HG02943 (cell line): ENCODE data around the gene TENT4B.
"Not testable (repeated sequence)": the region's sequence is repeated elsewhere in the genome, so short reads cannot be mapped to it uniquely, and the experiment has no call there.

Experiments
- ATAC-seq: cut with Tn5 transposase; IDR thresholded peaks from one replicate; pipeline ENCODE4 v1.9.1; 2021; ENCODE audit warnings: mild to moderate bottlenecking, low read depth, moderate library complexity; ENCODE audit not compliant: unreplicated experiment

Gene TENT4B

DNA sequence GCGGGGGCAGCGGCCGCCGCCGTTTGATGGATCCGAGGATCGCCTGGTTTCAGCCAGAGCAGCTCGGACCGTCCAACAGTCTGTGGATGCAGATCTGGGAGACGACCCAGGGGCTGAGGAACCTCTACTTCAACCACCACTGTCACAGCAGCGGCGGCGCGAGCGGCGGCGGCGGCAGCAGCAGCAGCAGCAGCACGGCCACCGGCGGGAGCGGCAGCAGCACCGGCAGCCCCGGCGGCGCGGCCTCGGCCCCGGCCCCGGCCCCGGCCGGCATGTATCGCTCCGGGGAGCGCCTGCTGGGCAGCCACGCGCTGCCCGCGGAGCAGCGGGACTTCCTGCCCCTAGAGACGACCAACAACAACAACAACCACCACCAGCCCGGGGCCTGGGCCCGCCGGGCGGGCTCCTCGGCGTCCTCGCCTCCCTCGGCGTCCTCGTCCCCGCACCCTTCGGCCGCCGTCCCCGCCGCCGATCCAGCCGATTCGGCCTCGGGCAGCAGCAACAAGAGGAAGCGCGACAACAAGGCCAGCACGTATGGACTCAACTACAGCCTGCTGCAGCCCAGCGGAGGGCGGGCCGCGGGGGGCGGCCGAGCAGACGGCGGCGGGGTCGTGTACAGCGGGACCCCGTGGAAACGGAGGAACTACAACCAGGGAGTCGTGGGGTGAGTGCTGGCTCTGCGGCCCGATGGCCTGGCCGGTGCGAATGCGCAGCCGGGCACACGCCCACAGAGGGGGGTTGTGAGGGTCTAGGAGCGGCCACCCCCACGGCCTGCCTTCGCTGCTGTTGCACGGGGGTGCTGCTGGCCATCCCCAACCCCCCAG lies 702 bp downstream of the TENT4B start:
- ATAC-seq, result peak; percentile 16

DNA sequence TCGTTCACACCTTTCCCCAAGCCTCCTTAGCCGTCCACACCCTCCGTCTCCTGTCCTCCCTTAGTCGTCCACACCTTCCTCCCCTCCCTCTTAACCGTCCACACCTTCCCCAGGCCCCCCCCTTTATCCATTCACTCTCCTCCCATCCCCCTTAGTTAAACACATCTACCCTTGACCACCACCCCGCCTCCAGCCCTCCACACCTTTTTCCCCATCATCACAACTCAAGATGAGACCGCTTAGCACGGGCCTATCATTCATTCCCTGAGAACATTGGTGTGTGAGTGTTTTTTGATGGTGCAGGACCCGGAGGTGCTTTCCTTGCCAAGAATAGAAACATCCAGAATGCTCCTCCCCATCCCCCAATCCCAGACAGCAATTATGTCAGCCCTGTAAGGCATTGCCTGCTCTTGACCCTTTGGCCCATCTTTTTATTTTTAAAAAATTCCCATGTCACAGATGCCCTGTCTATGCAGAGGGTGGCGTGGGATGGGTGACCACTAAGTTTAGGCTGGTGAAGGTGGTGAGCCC lies 1.4 kb downstream of the TENT4B start:
- no peak for ATAC-seq

DNA sequence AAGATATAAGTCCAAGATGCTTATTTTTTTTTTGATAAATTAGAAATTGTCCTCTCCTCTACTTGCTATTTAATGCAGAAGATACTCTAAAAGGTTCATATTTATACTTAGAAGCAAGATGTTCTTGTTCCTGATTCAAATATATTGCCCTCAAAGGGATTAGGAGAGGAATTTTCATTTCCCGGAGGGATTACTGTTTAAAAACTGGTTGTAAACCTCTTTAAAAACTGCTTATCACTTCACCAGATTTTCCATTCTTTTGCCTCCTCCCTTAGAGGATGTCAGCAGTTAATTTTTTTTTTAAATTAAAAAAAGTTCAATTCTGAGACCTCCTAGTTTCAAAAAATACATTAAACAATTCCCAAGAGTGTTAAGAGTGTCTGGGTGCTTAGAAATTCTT lies 2.8 kb downstream of the TENT4B start:
- no peak for ATAC-seq

DNA sequence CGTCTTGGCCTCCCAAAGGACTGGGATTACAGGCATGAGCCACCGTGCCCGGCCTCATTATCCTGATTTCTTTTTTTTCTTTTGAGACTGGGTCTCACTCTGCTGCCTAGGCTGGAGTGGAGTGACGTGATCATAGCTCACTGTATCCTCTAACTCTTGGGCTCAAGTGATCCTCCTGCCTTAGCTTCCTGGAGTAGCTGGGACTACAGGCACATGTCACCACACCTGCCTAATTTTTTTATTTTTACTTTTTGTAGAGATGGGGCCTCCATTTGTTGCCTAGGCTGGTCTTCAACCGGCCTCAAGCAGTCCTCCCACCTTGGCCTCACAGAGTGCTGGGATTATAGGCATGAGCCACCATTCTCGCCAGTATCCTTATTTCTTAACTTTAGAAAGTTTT lies 3.5 kb downstream of the TENT4B start:
- no peak for ATAC-seq

DNA sequence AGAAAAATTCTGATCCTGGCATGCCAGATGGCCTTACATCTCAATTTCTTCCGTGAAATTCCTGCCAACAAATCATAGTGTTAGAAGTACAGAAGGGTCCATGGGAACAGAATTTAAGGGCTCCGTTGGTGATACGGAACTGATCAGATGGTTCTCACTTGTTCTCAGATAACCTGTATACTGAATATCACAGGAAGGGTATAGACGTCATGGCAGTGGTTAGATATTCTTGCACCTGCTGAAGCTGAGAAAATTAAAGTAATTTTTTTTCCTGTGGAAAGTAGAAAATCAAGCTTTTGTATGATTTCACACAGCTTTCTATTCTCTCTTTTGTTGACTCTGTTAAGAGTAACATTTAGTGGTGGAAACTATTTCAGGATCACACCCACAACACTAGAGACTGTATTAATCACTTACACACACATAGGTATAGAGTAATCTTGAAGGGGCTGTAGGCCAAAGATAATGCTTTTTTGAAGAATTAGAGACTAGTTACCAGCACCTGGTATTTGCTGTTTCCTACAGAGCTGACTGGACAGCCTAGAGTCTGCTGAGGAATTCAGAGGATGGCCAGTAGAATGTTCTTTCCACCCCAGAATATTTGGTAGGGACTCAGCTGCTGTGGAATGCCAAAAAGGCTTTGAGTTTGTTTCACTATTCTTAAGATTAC lies 7.5 kb downstream of the TENT4B start:
- ATAC-seq, result no peak

- no peak for ATAC-seq
These were observed 8.8 kb downstream of the TENT4B start for GRCh38 chr16:50161950-50162349.

GRCh38 chr16:50165473-50165872 lies 12.4 kb downstream of the TENT4B start:
- no peak for ATAC-seq

DNA sequence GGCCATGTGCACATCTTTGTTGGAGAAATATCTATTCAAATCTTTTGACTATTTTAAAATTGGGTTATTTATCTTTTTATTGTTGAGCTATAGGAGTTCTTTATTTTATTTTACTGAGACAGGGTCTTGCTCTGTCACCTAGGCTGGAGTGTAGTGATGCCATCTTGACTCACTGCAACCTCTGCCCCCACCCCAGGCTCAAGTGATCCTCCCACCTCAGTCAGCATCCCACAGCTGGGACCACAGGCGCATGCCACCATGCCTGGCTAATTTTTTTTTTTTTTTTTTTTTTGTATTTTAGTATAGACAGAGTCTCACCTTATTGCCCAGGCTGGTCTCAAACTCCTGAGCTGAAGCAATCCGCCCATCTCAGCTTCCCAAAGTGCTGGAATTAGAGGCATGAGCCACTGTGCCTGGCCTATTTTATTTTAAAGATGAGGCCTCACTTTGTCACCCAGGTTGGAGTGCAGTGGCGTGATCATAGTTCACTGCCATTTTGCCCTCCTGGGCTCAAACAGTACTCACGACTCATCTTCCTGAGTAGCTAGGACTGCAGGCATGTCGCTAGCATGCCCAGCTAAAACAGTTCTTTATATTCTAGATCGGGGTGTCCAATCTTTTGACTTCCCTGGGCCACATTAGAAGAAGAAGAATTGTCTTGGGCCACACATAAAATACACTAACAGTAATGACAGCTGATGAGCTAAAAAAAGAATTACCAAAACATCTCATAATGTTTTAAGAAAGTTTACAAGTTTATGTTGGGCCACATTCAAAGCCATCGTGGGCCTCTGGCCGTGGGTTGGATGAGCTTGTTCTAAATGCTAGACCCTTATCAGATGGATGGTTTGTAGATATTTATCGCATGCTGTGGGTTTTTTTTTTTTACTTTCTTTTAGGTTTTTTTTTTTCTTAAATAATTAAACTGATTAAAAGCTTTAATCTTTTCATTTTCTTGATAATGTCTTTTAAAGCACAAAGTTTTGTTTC lies 13.7 kb downstream of the TENT4B start:
- ATAC-seq, result no peak

DNA sequence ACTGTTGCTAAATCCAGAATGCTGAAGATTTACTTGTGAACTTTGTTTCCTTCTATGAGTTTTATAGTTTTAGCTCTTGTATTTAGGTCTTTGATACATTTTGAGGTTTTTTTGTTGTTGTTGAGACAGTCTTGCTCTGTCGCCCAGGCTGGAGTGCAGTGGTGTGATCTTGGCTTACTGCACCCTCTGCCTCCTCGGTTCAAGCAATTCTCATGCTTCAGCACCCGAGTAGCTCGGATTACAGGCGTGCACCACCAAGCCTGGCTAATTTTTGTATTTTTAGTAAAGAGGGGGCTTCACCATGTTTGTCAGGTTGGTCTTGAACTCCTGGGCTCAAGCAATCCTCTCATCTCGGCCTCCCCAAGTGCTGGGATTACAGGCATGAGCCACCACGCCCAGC lies 14.4 kb downstream of the TENT4B start:
- no peak for ATAC-seq

- ATAC-seq, result no peak
These were observed 16.5 kb downstream of the TENT4B start for GRCh38 chr16:50169555-50170096.

DNA sequence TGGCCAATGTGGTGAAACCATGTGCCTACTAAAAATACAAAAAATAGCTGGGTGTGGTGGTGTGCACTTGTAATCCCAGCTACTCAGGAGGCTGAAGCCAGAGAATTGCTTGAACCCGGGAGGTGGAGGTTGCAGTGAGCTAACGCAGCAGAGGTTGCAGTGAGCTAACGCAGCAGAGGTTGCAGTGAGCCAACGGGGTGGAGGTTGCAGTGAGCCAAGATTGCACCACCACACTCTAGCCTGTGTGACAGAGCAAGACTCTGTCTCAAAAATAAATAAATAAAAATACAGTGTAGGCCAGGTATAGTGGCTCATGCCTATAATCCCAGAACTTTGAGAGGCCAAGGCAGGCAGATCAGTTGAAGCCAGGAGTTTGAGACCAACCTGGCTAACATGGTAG lies 18.7 kb downstream of the TENT4B start:
- ATAC-seq, result not testable (repeated sequence)

DNA sequence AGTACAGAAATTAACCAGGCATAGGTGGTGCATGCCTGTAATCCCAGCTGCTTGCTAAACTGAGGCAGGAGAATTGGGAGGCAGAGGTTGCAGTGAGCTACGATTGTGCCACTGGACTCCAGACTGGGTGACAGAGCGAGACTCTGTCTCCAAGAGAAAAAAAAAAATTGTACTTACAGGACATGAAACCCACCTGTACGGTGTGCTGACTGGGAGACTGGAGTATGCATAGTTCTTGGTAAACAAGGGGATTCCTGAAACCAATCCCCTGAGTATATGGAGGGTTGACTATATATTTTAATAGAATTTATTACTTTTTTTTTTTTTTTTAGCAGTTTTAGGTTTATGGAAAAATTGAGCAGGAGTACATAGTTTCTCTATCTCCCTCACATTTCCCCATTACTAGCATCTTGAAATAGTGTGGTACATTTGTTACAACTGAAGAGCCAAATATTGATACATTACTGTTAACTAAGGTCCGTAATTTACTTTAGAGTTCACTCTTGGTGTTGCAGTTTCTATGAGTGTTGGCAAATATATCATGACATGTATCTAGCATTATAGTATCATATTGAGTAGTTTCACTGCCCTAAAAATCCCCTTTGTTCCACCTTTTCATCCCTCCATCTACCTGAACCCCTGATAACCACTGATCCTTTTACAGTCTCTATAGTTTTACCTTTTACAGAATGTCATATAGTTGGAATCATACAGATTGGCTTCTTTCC lies 19.3 kb downstream of the TENT4B start:
- ATAC-seq, result no peak

- ATAC-seq, result no peak
These were observed 20.2 kb downstream of the TENT4B start for GRCh38 chr16:50173316-50173715.

GRCh38 chr16:50178491-50178941 lies 25.4 kb downstream of the TENT4B start:
- ATAC-seq, result no peak

DNA sequence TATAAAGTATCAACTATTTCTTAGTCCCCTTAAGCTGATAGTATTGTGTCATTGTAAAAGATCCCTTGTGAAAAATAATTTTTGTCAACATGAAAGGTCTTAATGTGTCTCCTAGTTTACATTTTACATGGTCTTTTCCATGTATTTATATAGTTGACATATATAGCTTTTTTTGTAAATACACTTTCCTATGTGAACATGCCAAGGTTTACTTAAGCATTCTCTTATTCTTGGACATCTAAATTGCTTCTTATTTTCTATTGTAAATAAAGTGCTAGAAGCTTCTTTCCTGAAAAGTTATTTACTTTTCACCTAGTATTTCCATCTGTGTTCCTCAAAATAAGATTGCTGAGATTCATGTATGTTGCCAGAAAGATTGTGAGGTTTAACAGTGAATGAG lies 29.3 kb downstream of the TENT4B start:
- ATAC-seq, result no peak

DNA sequence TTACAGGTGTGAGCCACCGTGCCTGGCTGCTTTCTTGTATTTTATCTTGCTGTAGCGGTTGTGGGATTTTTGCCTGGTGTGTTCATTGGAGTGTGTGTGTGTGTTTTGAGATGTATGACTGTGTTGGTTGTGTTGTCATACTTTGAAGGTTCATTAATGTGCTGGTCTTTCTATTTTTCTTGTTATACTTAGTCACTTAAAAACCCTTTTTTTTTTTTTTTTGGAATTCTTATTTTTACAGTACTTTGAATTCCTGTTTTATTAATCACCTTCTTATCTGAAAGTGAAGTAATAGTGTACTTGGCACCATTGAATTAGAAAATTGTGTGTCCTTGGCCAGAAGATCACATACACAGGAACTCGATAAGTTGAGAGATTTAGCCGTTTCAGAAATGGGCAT lies 30.2 kb downstream of the TENT4B start:
- no peak for ATAC-seq

GRCh38 chr16:50185005-50185505 lies 31.9 kb downstream of the TENT4B start:
- ATAC-seq, result no peak

DNA sequence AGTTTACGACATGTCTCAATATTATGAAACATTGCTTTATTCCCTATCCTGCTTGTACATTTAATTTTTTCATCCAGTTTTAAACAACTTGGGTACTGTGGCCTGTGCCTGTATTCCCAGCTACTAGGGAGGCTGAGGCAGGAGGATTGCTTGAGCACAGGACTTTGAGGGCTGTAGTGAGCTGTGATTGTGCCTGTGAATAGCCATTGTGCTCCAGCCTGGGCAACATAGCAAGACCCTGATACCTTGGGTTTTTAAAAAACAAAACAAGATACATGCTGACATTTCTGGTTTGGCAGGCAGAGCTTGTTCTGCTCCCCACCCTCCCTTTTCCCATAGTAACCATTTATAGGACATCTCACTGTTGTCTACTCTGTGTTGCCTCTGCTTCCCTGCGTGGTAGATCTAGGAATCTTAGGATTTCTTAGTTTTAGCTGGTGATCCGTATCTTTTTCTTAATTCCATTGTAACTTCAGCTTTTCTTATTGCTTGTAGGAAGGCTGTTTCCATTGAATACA lies 35.6 kb downstream of the TENT4B start:
- no peak for ATAC-seq

DNA sequence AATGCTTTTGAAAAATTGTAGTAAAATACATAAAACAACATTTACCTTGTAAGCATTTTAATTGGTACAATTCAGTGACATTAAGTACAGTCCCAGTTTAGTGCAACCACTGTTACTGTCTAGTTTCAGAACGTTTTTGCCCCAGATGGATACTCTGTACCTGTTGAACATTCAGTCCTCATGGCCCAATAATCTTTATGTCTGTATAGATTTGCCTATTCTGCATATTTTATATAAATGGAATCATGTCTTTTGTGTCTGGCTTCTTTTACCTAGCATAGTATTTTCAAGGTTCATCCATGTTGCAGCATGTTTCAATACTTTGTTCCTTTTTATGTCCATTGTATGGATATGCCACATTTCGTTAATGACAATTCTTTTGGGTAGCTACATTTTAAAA lies 37.2 kb downstream of the TENT4B start:
- no peak for ATAC-seq
